WERI-Rb-1 (cell line): ENCODE measurements around the gene SCUBE1.

ENCODE experiments used
- DNase-seq: peaks from one replicate; pipeline ENCODE4 v3.0.0-alpha.2; 2020
- H3K27ac ChIP-seq: fragments of 250-450 bp; sonication (Bioruptor Pico); 2 replicates; pipeline ENCODE4 v1.5.1; 2020; ENCODE audit warnings: mild to moderate bottlenecking, moderate library complexity
- H3K27me3 ChIP-seq: fragments of 250-450 bp; sonication (Bioruptor Pico); 2 replicates; pipeline ENCODE4 v1.5.1; 2021; ENCODE audit warnings: mild to moderate bottlenecking, low read depth, moderate library complexity; ENCODE audit not compliant: insufficient read depth, severe bottlenecking
- H3K36me3 ChIP-seq: fragments of 250-450 bp; sonication (Bioruptor Pico); 2 replicates; pipeline ENCODE4 v1.5.1; 2020; ENCODE audit warnings: mild to moderate bottlenecking, moderate library complexity
- H3K4me3 ChIP-seq: 2 replicates; pipeline ENCODE4 v1.5.1; 2011; ENCODE audit warnings: low read depth, mild to moderate bottlenecking, control low read depth, low read length
- H3K9me3 ChIP-seq: fragments of 250-450 bp; sonication (Bioruptor Pico); 2 replicates; pipeline ENCODE4 v1.5.1; 2021; ENCODE audit warnings: mild to moderate bottlenecking, moderate library complexity; ENCODE audit not compliant: severe bottlenecking
- TF ChIP-seq, protein P1 (sequence below): IDR thresholded peaks from 2 replicates; pipeline ENCODE4 v1.5.1; 2011; ENCODE audit warnings: low read depth, mild to moderate bottlenecking, control low read depth, inconsistent platforms, low read length

Gene SCUBE1

GRCh38 chr22:43211941-43212433 is 131.2 kb downstream of the SCUBE1 start:
- no peak for DNase-seq
- H3K36me3 ChIP-seq: no peaks in the 10 kb centered on the region
- no peak overlapping the region for H3K27ac ChIP-seq
- no peaks in the 10 kb centered on the region for H3K9me3 ChIP-seq
- H3K4me3 ChIP-seq: no peak overlapping the region
- TF ChIP-seq, protein P1, sequence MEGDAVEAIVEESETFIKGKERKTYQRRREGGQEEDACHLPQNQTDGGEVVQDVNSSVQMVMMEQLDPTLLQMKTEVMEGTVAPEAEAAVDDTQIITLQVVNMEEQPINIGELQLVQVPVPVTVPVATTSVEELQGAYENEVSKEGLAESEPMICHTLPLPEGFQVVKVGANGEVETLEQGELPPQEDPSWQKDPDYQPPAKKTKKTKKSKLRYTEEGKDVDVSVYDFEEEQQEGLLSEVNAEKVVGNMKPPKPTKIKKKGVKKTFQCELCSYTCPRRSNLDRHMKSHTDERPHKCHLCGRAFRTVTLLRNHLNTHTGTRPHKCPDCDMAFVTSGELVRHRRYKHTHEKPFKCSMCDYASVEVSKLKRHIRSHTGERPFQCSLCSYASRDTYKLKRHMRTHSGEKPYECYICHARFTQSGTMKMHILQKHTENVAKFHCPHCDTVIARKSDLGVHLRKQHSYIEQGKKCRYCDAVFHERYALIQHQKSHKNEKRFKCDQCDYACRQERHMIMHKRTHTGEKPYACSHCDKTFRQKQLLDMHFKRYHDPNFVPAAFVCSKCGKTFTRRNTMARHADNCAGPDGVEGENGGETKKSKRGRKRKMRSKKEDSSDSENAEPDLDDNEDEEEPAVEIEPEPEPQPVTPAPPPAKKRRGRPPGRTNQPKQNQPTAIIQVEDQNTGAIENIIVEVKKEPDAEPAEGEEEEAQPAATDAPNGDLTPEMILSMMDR: no peak
- H3K27me3 ChIP-seq: no peaks in the 10 kb centered on the region

GRCh38 chr22:43210631-43211515 is 132.3 kb downstream of the SCUBE1 start:
- H3K4me3 ChIP-seq: no peak overlapping the region
- H3K36me3 ChIP-seq: no peaks in the 10 kb centered on the region
- TF ChIP-seq, protein P1: no peak
- H3K27me3 ChIP-seq: no peaks in the 10 kb centered on the region
- no peak overlapping the region for H3K27ac ChIP-seq
- no peak for DNase-seq
- H3K9me3 ChIP-seq: no peaks in the 10 kb centered on the region

GRCh38 chr22:43209971-43210370 is 133.2 kb downstream of the SCUBE1 start:
- no peak overlapping the region for H3K27ac ChIP-seq
- no peaks in the 10 kb centered on the region for H3K9me3 ChIP-seq
- H3K27me3 ChIP-seq: no peaks in the 10 kb centered on the region
- TF ChIP-seq, protein P1: no peak
- DNase-seq: no peak
- no peaks in the 10 kb centered on the region for H3K36me3 ChIP-seq
- no peak overlapping the region for H3K4me3 ChIP-seq

- H3K27me3 ChIP-seq: no peaks in the 10 kb centered on the region
- H3K27ac ChIP-seq: no peak overlapping the region
- no peak for DNase-seq
- H3K4me3 ChIP-seq: no peak overlapping the region
- H3K9me3 ChIP-seq: no peaks in the 10 kb centered on the region
- no peaks in the 10 kb centered on the region for H3K36me3 ChIP-seq
- TF ChIP-seq, protein P1: no peak
These were observed 133.7 kb downstream of the SCUBE1 start for GRCh38 chr22:43209523-43209890.

- Histone ChIP-seq H3K27me3 (no peaks in the 10 kb centered on the region), H3K27ac (no peak overlapping the region), H3K4me3 (no peak overlapping the region), H3K36me3 (no peaks in the 10 kb centered on the region), H3K9me3 (no peaks in the 10 kb centered on the region)
- DNase-seq: no peak
- TF ChIP-seq, protein P1: no peak
These were observed 134.3 kb downstream of the SCUBE1 start for GRCh38 chr22:43208703-43209522.
